GM12801 (cell line): ENCODE measurements around the gene C2CD4C.

Experiments
- CTCF ChIP-seq: IDR thresholded peaks from one replicate; pipeline ENCODE4 v1.5.1; 2011; ENCODE audit warnings: control low read depth; ENCODE audit not compliant: insufficient read length; ENCODE audit errors: extremely low read depth

The C2CD4C gene

DNA sequence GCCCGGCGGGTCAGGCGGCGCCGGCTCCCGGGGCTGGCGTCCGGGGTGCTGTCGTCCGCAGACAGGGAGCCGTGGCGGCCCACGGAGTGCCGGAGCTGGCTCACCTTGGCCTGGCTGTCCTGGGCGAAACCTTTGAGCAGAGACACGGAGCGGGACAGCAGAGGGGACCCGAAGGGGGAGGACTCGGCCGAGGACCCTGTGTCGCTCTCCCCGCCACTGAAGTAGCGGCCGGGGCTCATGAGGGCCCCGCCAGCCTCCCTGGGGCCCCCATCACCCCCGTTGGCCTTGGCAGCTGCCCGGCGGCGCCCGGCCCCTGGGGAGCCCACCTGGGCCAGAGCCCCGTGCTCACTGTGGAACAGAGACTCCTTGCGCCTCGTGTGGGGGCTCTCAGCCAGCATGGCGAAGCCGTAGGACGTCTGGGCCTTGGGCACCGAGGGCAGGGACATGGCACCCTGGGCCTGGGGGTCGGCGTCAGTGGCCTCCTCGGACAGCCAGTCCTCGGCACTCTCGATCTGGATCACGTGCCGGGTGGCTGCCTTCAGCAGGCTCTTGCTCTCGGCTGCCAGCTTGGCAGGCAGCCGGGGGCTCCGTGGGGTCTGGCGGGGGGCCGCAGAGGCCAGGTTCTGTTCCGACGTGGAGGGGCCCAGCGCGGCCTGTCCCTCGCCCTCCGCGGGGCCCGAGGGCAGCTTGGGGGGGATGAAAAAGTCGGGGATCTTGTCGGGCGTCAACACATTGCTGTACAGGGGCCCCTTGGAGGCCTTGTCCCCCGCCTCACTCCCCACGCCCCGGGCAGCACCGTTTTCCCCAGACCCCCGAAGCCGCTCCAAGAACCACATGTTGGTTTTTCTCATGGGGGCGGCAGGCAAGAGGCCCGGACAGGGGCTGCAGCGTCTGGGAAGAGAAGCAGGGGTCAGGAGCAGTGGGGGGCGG lies 1.2 kb downstream of the C2CD4C start:
- TF ChIP-seq CTCF: no peak

- no peak for TF ChIP-seq CTCF
These were observed 1.9 kb downstream of the C2CD4C start for GRCh38 chr19:406971-407510.

DNA sequence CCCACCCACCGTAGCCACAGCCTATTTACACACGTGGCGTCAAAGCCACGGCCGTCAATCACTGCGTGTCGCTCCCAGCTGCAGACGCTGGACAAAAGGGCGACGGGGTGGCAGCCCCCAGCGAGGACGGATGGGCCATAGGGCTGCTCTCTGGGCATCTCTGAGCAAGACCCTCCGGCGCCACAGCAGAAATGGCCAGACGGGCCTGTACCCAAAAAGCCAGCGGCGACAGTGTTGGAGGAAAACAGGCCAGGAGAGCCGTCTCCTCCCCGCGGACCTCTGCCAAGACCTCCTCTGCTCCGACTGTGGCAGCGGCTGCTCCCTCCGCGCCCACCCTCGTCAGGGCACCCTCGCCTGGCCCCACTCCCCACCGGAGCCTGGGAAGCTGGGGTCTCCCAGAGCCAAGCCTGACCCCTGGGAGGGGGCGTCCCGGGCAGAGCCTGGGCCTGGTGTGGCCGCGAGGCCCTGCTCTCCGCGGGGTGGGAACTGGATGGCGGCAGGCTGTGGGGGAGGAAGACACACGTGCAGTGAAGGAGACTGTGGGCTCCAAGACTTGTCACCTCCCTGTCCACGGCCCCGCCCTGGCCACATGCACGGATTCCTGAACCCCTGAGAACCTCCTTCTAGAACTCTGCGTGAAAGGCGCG lies 2.7 kb downstream of the C2CD4C start:
- no peak for TF ChIP-seq CTCF

DNA sequence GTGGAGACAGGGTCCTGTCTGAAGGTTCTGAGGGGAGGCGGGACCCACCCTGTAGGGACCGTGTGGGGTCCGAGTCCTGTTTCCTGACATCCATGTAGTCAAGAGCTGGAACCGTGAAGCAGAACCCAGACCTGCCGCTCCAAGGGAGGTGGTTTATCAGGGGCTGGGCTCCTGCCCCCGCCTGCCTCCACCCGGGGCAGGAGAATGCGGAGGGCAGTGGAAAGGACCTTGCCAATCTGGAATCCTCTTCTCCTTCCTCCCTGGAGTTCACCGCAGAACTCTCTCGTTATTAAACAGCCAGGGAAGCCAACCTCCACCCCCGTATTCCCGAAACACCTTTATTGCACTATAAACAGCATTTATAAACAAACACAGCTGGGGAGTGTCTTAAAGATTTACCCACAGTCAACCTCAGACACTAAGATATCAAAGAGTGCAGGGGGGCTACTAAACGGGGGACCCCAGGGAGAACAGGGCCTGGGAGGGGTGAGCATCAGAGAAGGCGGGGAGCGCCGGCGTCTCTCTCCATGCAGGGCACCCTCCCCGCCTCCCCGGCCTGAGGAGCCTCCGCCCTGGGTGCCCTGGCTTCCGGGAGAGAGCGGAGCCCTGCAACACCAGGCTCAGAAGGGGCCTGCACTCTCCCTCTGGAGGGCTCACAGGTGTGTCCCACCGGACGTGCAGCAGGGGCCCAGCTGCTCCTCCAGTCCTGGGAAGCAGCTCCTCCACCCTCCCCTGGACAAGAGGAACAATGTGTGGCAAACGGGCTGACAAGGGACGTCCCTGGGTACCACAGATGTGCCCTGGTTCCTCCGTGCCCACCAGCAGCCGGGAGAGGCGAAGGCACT lies 3.6 kb downstream of the C2CD4C start:
- TF ChIP-seq CTCF: no peak

GRCh38 chr19:403221-404027 lies 5.5 kb downstream of the C2CD4C start:
- no peak for TF ChIP-seq CTCF

DNA sequence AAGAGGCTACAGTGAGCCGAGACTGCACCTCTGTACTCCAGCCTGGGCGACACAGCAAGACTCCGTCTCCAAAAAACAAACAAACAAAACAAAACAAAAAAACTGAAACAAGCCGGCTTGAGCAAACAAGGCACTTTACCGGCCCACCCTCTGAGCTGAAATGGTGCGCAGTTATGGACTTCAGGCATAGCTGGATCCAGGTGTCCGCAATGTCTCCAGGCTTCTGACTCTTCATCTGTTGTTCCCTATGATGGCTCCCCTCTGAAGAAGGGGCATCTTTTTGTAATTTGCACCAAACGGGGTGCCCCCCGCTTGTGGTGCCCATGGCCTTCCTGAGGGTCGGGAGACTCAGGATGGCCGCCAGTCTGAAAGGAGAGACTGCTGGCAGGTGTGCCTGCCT lies 6.2 kb downstream of the C2CD4C start:
- no peak for TF ChIP-seq CTCF
